Astrocyte (in vitro differentiated cells and primary cell): Measurements from ENCODE around the gene HOXB4.

Experiments
- CTCF ChIP-seq: IDR thresholded peaks from 2 replicates; pipeline ENCODE4 v1.5.1; 2011; ENCODE audit warnings: low read depth, mild to moderate bottlenecking, inconsistent platforms, low read length, moderate library complexity; ENCODE audit not compliant: insufficient read depth
- EZH2 ChIP-seq: IDR thresholded peaks from 2 replicates; pipeline ENCODE4 v1.6.1; 2012; ENCODE audit warnings: mild to moderate bottlenecking, low read length, inconsistent platforms; ENCODE audit not compliant: insufficient read depth

- TF ChIP-seq CTCF = no peak
- TF ChIP-seq EZH2 = no peak
Observed at GRCh38 chr17:48547808-48548522, 30.2 kb downstream of the HOXB4 start.
